Activated CD4-positive, alpha-beta memory T cell treated with anti-CD3 and anti-CD28 coated beads, Interleukin-2, amount 10 ng/mL, durations not matched to agents 7 days and 5 days (primary cell): ENCODE results near the gene IQSEC1. TPM values are rescaled to one million over a fixed set of nuclear protein-coding genes. Genes with fewer than 3 reads are reported as not detected.

ENCODE experiments used
- CTCF ChIA-PET: fragments of 350-600 bp; sonication (Branson Sonifier 250); formaldehyde crosslinking; loops from one replicate; lab custom pipeline; 2021; ENCODE audit warnings: antibody characterized with exemption, inconsistent platforms; lab: Charles Lee
- POLR2A ChIA-PET: fragments of 350-600 bp; sonication (Branson Sonifier 250); formaldehyde crosslinking; loops from one replicate; lab custom pipeline; 2021; ENCODE audit warnings: antibody characterized with exemption; lab: Charles Lee
- DNase-seq: peaks from one replicate; pipeline ENCODE4 v3.0.0-alpha.2; 2020
- H3K27ac Mint-ChIP-seq: one replicate; pipeline ENCODE4 v1.8.0; 2021; ENCODE audit warnings: mild to moderate bottlenecking, mixed read lengths
- H3K27me3 Mint-ChIP-seq: one replicate; pipeline ENCODE4 v1.8.0; 2021; ENCODE audit warnings: mixed read lengths
- H3K36me3 Mint-ChIP-seq: one replicate; pipeline ENCODE4 v1.8.0; 2021; ENCODE audit warnings: low read depth, mixed read lengths
- H3K4me1 Mint-ChIP-seq: one replicate; pipeline ENCODE4 v1.8.0; 2021; ENCODE audit warnings: mixed read lengths
- H3K4me3 Mint-ChIP-seq: one replicate; pipeline ENCODE4 v1.8.0; 2021; ENCODE audit warnings: mild to moderate bottlenecking, mixed read lengths
- H3K9me3 Mint-ChIP-seq: one replicate; pipeline ENCODE4 v1.8.0; 2021; ENCODE audit warnings: mixed read lengths
- total RNA-seq, 2 experiments: library from RNA; stranded (reverse); gene quantifications; one replicate each; pipeline ENCODE4 v1.2.3, GENCODE V29; 2021

Gene IQSEC1
- total RNA-seq, 2 experiments from 2014 or later, result 99.8 to 100 TPM

DNA sequence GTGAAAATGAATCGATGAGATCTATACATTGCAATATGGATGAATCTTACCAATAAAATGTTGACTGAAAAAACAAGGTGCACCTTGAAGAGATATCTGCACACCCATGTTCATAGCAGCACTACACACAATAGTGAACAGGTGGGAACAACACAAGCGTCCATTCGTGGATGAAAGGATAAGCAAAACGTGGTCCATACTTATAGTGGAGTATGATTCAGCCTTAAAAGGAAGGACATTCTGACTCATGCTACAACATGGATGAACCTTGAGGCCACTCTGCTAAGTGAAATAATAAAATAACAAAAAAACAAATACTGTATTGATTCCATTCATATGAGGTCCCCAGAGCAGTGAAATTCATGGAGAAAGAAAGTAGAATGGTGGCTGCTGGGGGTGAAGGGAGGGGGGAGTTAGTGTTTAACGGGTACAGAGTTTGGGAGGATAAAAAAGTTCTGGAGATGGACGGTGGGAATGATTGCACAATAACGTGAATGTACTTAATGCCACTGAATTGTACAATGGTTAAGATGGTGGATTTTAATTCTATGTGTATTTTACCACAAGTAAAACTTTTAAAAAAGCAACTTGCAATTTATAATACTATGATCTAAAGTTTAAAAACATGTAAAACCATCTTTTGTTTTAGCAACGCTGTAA is 35.6 kb downstream of the IQSEC1 start:
- H3K27me3 Mint-ChIP-seq, result peaks cover 9% of the 10 kb centered on the region
- H3K36me3 Mint-ChIP-seq, result no peaks in the 10 kb centered on the region
- H3K9me3 Mint-ChIP-seq, result no peaks in the 10 kb centered on the region
- POLR2A ChIA-PET, result no interaction called here
- no peak for DNase-seq
- CTCF ChIA-PET, result no interaction called here
- no peak overlapping the region for H3K27ac Mint-ChIP-seq
- H3K4me3 Mint-ChIP-seq, result no peak overlapping the region
- H3K4me1 Mint-ChIP-seq, result peaks cover 2% of the 10 kb centered on the region

DNA sequence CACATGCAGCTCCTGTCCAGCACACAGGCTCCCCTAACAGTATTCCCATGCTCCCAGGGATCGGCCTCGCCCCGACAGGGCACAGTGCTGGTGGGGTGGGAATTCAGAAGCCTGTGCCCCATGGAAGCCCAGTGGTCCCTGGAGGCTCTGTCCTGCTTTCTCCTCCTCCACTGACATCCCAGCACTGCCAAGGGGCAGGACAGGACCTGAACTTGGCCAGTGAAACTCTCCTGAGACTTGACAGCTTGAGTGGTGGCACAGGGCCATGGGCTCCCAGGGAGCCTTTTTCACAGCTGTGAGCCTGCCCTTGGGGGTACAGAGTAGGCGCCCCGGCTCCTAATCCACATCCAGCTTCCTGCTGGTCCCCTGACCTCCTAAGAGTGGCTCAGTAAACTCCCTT is 38.4 kb downstream of the IQSEC1 start:
- POLR2A ChIA-PET, result no interaction called here
- H3K27ac Mint-ChIP-seq, result peak overlapping the region; percentile 7
- H3K27me3 Mint-ChIP-seq, result peaks cover 8% of the 10 kb centered on the region
- H3K9me3 Mint-ChIP-seq, result no peaks in the 10 kb centered on the region
- no peak for DNase-seq
- no peaks in the 10 kb centered on the region for H3K4me1 Mint-ChIP-seq
- no peaks in the 10 kb centered on the region for H3K36me3 Mint-ChIP-seq
- no peak overlapping the region for H3K4me3 Mint-ChIP-seq
- CTCF ChIA-PET, result interaction anchor here (1.1 kb wide), 1 partner anchor 40 kb away, joined by 5 read pairs; no protein-coding TSS in a partner anchor

DNA sequence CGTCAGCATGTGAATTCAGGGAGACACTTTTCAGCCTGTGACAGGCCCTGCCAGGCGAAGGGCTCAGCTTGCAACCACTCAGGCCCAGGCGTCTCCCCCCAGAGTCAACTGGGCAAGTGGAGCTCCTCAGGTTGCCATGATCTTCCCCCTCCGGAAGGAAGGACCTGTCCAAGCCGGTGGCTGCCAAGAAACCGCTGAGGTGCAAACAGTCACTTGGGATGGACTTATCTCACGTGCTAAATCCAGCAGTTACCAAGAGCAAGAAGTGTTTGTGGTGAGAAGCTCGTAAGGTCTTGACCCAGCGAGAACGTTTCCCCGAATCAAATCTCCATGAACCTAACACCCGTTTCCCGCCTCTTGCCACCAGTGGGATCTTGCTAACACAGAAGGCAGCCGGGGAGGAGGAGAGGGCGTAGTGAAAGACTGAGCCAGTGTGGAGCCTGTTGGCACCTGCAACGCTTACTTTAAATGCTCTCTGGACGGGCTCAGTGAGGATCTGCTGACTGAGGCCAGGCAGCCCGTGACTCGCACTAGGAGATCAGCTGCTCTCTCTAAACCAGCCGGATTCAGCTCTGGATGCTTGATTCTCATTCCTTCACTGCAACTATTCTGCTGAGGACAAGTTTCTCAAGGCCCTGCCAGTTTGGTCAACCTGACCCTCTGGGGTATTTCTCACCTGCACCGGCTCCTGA is 39.0 kb downstream of the IQSEC1 start:
- H3K36me3 Mint-ChIP-seq, result no peaks in the 10 kb centered on the region
- peaks cover 7% of the 10 kb centered on the region for H3K27me3 Mint-ChIP-seq
- CTCF ChIA-PET, result interaction anchor here (1.1 kb wide), 1 partner anchor 39 kb away, joined by 5 read pairs; no protein-coding TSS in a partner anchor

DNA sequence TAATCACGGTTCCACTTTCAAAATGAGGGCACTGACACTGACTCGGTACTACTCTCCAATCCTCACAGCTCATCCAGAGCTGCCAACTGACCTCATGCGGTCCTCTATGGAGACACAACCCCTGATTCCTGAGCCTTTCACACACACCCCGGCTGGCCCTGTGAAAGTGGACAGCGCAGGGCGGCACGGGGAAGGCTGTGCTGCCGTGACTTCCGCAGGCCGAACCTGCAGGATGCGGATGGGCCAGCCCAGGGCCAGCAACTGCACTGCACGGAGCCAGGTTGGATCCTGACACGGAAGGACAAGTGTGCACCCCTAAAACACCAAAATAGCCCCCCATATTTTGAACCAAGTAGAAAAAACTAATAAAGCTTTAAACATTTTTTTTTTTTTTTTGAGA is 41.0 kb downstream of the IQSEC1 start:
- H3K9me3 Mint-ChIP-seq, result no peaks in the 10 kb centered on the region
- H3K27me3 Mint-ChIP-seq, result peaks cover 10% of the 10 kb centered on the region
- DNase-seq, result no peak
- no peak overlapping the region for H3K27ac Mint-ChIP-seq
- H3K4me1 Mint-ChIP-seq, result no peaks in the 10 kb centered on the region
- H3K4me3 Mint-ChIP-seq, result no peak overlapping the region
- CTCF ChIA-PET, result interaction anchor here (1.2 kb wide), 1 partner anchor 25 kb away, joined by 3 read pairs; no protein-coding TSS in a partner anchor
- POLR2A ChIA-PET, result no interaction called here
- no peaks in the 10 kb centered on the region for H3K36me3 Mint-ChIP-seq

More for the DNA sequence above, 39.0 kb downstream of the IQSEC1 start:
- no peaks in the 10 kb centered on the region for H3K9me3 Mint-ChIP-seq
- POLR2A ChIA-PET, result interaction anchor here (1.1 kb wide), 1 partner anchor 11 kb away, joined by 3 read pairs; no protein-coding TSS in a partner anchor
- H3K27ac Mint-ChIP-seq, result no peak overlapping the region
- H3K4me1 Mint-ChIP-seq, result no peaks in the 10 kb centered on the region
- no peak for DNase-seq
- H3K4me3 Mint-ChIP-seq, result no peak overlapping the region

DNA sequence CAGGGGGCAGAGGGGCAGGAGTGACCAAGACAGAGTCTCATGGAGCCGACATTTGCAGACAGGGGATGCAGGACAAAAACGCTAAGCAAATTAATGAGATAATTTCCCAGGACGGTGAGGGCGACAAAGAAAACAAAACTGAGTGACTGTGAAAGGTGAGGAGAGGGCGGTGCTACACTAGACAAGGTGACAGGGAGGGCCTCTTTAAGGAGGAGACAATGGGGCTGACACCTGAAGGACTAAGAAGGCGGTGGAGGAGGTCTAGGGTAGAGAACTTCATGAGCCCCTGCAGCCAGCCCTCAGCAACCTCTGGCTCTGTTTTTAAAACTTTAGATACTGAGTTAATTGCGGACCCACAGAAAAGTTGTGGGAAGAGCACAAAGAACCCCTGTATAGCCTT is 41.6 kb downstream of the IQSEC1 start:
- ChIA-PET POLR2A (no interaction called here), CTCF (no interaction called here)
- Mint-ChIP-seq H3K27ac (no peak overlapping the region), H3K4me3 (no peak overlapping the region), H3K27me3 (peaks cover 10% of the 10 kb centered on the region), H3K36me3 (no peaks in the 10 kb centered on the region), H3K9me3 (no peaks in the 10 kb centered on the region), H3K4me1 (no peaks in the 10 kb centered on the region)
- no peak for DNase-seq

DNA sequence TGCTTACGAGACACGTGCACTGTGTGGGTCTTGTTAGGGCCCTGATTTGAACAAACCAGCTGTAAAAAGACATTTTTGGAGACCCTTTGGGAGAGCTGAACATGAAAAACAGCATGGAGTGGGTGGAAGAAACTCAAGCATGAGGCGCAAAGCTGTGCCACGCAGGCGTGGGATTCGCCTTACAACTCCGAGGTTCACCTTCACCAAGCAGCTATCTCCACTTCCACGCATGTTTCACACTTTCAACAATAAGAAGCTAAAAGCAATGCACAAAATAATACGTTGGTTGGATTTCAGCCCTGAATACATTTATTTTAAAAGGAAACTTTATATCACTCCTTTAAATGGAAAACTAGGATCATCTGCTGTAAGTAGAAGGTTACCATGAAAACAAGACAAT is 42.5 kb downstream of the IQSEC1 start:
- no peak overlapping the region for H3K27ac Mint-ChIP-seq
- no peaks in the 10 kb centered on the region for H3K4me1 Mint-ChIP-seq
- H3K27me3 Mint-ChIP-seq, result peaks cover 11% of the 10 kb centered on the region
- DNase-seq, result no peak
- H3K36me3 Mint-ChIP-seq, result no peaks in the 10 kb centered on the region
- CTCF ChIA-PET, result interaction anchor here (0.7 kb wide), 1 partner anchor 15 kb away, joined by 3 read pairs; no protein-coding TSS in a partner anchor
- POLR2A ChIA-PET, result no interaction called here
- no peak overlapping the region for H3K4me3 Mint-ChIP-seq
- H3K9me3 Mint-ChIP-seq, result no peaks in the 10 kb centered on the region

DNA sequence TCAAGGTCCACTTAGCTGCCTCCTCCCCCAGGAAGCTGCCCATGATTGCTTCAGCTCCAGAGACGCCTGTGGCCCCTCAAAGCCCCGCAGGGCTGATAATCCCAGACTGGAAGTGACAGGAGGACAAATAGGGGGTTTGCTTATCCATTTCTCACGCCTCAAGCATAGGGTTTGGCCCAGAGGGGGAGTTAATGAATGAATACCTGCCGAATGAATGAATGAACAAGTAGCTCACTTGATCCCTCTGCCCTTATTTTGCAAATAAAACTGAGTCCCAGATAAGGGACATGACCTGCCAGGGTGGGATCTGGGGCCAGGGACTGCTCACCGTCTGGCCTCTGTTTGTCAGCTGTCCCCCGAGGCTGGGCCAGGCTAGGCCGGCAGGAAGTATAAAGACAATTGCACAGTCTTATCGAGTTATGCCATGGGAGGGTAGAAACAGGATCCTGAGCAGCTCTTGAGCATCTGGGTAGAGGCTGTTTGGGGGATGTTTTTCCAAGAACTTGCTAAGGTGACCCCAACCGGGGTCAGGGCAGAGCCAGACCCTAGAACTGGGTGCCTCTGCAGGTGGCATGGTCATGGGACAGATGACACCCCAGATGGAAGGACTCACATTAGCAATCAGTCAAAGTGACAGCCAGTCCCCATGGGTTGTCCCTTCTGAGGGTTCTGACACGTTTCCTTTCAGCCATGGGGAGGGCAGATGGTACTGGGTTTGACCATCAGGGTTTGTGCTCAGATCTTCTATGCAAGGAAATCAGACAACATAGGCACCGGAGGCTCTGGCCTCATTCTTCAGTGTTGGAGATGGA is 45.0 kb downstream of the IQSEC1 start:
- Mint-ChIP-seq H3K36me3 (no peaks in the 10 kb centered on the region), H3K4me1 (no peaks in the 10 kb centered on the region), H3K27me3 (peaks cover 7% of the 10 kb centered on the region), H3K4me3 (no peak overlapping the region), H3K9me3 (no peaks in the 10 kb centered on the region), H3K27ac (no peak overlapping the region)
- DNase-seq, result no peak
- CTCF ChIA-PET, result interaction anchor here (1.2 kb wide), 1 partner anchor 22 kb away, joined by 3 read pairs; no protein-coding TSS in a partner anchor
- POLR2A ChIA-PET, result interaction anchor here (2.5 kb wide), 1 partner anchor 13 kb away, joined by 8 read pairs; no protein-coding TSS in a partner anchor

DNA sequence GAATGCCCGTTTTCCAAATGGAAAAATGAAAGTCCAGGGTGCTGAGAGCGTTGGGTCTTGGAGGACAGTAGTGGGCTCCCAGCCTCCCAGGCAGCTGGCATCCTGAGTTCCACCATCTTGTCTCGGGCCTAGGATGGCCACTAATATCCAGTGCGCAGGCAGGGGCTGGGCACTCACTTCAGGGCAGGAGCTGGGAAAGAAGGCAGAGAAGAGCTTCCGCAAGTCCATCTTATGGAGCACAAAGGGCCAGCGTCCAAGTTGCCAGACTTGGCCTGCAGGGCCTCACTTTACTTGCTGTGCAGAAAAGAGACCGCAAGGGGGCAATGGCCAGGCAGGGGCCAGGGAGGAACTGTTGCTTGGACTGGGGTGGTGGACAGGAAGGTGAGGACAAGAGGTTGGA is 46.1 kb downstream of the IQSEC1 start:
- Mint-ChIP-seq H3K4me1 (no peaks in the 10 kb centered on the region), H3K4me3 (no peak overlapping the region), H3K9me3 (no peaks in the 10 kb centered on the region), H3K27ac (no peak overlapping the region), H3K36me3 (no peaks in the 10 kb centered on the region), H3K27me3 (peaks cover 7% of the 10 kb centered on the region)
- ChIA-PET POLR2A (interaction anchor here (2.5 kb wide), 1 partner anchor 12 kb away, joined by 8 read pairs; no protein-coding TSS in a partner anchor), CTCF (interaction anchor here (1.2 kb wide), 1 partner anchor 23 kb away, joined by 3 read pairs; no protein-coding TSS in a partner anchor)
- DNase-seq, result no peak

DNA sequence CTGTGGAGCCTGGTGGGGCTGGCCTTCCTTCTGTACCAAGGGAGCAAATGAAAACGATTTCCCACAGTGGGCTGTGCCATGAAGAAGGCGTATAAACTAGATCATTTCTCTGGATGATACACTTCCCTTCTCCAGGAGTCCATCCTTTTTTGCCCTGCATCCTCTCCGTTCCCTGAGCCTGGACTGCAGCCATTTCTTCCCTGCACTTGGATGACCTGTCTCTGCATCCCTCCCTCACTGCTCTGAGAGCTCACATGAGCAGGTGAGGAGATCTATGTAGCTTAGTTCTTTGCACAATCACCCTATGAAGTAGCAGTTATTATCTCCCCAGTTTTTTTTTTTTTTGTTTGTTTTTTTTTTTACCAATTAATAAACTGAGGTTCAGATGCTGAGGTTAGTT is 46.7 kb downstream of the IQSEC1 start:
- DNase-seq, result no peak
- no peak overlapping the region for H3K27ac Mint-ChIP-seq
- no peak overlapping the region for H3K4me3 Mint-ChIP-seq
- peaks cover 6% of the 10 kb centered on the region for H3K27me3 Mint-ChIP-seq
- no peaks in the 10 kb centered on the region for H3K9me3 Mint-ChIP-seq
- H3K4me1 Mint-ChIP-seq, result no peaks in the 10 kb centered on the region
- ChIA-PET POLR2A (no interaction called here), CTCF (no interaction called here)
- no peaks in the 10 kb centered on the region for H3K36me3 Mint-ChIP-seq

DNA sequence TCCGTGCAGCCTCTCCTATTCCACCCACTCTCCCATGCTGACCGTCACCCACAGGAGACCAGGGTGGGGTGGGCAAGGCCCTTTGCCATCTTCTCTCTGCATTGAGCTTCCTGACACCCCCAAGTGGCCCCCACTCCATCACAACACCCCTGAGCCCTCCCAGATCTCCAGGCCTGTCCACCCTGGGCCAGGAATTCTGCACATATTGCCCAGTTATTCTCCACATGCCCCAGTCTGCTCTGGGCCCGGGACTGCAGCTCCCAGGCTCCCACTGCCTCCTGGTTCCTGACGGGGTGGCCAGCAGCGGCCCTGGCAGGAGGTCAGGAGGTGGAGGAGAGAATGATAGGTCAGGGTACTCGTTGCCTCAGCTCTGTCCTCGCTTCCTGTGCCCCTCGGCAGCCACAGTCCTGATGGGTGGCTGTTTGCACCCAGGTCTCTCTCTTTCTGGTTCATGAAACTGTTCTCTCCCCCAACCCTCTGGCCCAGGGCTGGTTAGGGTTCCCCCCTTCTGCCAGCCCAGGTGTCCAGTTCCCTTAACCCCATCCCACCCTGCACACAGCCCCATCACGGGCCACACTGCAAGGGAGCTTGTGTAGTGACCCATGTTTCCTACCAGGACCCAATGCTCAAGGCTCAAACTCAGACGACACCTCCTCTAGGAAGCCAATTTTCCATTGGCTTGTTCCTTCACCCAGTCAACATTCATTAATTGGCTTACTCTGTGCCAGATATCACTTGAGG is 47.3 kb downstream of the IQSEC1 start:
- H3K27me3 Mint-ChIP-seq, result peaks cover 5% of the 10 kb centered on the region
- H3K4me3 Mint-ChIP-seq, result no peak overlapping the region
- CTCF ChIA-PET, result no interaction called here
- H3K4me1 Mint-ChIP-seq, result no peaks in the 10 kb centered on the region
- H3K36me3 Mint-ChIP-seq, result no peaks in the 10 kb centered on the region
- no peak for DNase-seq
- H3K9me3 Mint-ChIP-seq, result no peaks in the 10 kb centered on the region
- POLR2A ChIA-PET, result no interaction called here
- no peak overlapping the region for H3K27ac Mint-ChIP-seq

DNA sequence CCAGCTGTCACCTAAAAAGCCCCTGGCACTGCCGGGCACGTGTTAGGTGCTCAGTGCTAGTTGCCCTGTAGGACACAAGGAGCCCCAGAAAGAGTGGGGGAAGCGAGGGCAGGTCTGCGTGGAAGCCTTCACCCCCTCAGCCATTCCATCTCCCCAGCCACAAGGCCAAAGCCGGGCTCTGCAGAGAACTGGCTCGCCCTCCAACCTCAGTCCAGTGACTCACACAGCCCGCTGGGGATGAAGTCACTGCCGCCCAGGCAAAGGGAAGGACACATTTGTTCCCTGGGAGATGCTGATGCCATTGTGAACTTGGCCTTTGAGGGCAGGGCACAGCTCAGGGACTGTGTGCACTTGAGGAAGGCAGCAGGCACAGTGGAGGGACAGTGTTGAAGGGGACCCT is 48.1 kb downstream of the IQSEC1 start:
- H3K36me3 Mint-ChIP-seq, result no peaks in the 10 kb centered on the region

DNA sequence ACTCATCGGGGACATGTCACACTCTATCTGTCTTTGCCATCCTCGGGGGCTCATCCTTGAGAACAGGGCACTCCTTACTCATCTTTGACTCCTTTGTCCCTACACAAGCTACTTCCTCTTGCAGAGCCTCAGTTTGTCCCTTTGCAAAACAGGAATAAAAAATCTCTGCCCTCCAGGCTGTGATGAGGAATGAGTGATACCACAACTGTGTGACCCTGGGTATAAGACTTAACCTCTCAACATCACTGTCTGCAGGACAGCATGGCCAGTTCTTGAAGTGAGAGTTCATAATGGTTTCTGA is 48.5 kb downstream of the IQSEC1 start:
- no peaks in the 10 kb centered on the region for H3K36me3 Mint-ChIP-seq
- ChIA-PET POLR2A (no interaction called here), CTCF (no interaction called here)
- H3K27me3 Mint-ChIP-seq, result peaks cover 5% of the 10 kb centered on the region
- DNase-seq, result no peak
- H3K9me3 Mint-ChIP-seq, result no peaks in the 10 kb centered on the region
- H3K4me1 Mint-ChIP-seq, result peaks cover 2% of the 10 kb centered on the region
- no peak overlapping the region for H3K4me3 Mint-ChIP-seq
- H3K27ac Mint-ChIP-seq, result no peak overlapping the region

More for the DNA sequence above, 48.1 kb downstream of the IQSEC1 start:
- ChIA-PET CTCF (no interaction called here), POLR2A (no interaction called here)
- H3K27me3 Mint-ChIP-seq, result peaks cover 5% of the 10 kb centered on the region
- no peaks in the 10 kb centered on the region for H3K9me3 Mint-ChIP-seq
- H3K4me1 Mint-ChIP-seq, result peaks cover 2% of the 10 kb centered on the region
- H3K27ac Mint-ChIP-seq, result no peak overlapping the region
- DNase-seq, result no peak
- no peak overlapping the region for H3K4me3 Mint-ChIP-seq
